ENCODE data around the gene SPSB3. TPM values are rescaled to one million over a fixed set of nuclear protein-coding genes. Genes with fewer than 3 reads are reported as not detected.
A peak's percentile ranks its signal among the peaks of the same experiment; 100 is the strongest.

SPSB3 gene
- total and polyA plus RNA-seq, 9 of the 15 experiments (the other 6 are each of a cell fraction or from before 2014, with no cell fraction given) = 0.39 to 37.4 (median 7.1) TPM

- peak; percentile 90 for TF ChIP-seq MAX (CRISPR knock-in tag; IDR thresholded peaks at IDR 0.05)
- peak; percentile 61; the same call in 1 of the 2 replicates for TF ChIP-seq STAG1 (CRISPR knock-in tag; IDR thresholded peaks at IDR 0.05; ENCODE audit: borderline replicate concordance)
- TF ChIP-seq MYBL2 (IDR thresholded peaks at IDR 0.05; ENCODE audit: low read depth) = peak; percentile 56
- no peak for TF ChIP-seq MYBL2 (CRISPR knock-in tag; IDR thresholded peaks at IDR 0.05; ENCODE audit: borderline replicate concordance)
- peak; percentile 37 for TF ChIP-seq HMGN3 (IDR thresholded peaks at IDR 0.05; ENCODE audit: borderline replicate concordance, extremely low read depth, insufficient read length, low read depth, low read length)
- peak; percentile 75 for TF ChIP-seq MGA (IDR thresholded peaks at IDR 0.05)
- TF ChIP-seq RB1 (IDR thresholded peaks at IDR 0.05; ENCODE audit: low read depth) = peak; percentile 52; the same call in 1 of the 2 replicates
- no peak for TF ChIP-seq PYGO2 (tag; IDR thresholded peaks at IDR 0.05)
- peak; percentile 60; the same call in 1 of the 2 replicates for TF ChIP-seq ZBTB2 (IDR thresholded peaks at IDR 0.05)
- TF ChIP-seq CREM (IDR thresholded peaks at IDR 0.05; ENCODE audit: low read depth) = peak; percentile 51; the same call in 1 of the 2 replicates
- peak; percentile 85 for TF ChIP-seq DACH1 (IDR thresholded peaks at IDR 0.05; ENCODE audit: partially characterized antibody)
These were observed 30.4 kb upstream of the SPSB3 start (continued) for GRCh38 chr16:1812732-1813163.

Measured in K562 (cell line).